Fibroblast of pulmonary artery (primary cell): ENCODE data around the gene DENND1B.

ENCODE experiments used
- DNase-seq: peaks from one replicate; pipeline ENCODE4 v3.0.0-alpha.2; 2010; ENCODE audit warnings: low read depth
- H3K4me3 ChIP-seq: replicated peaks from 2 replicates; pipeline ENCODE4 v1.5.1; 2011; ENCODE audit warnings: low read depth, mild to moderate bottlenecking, control low read depth, low read length, moderate library complexity
- CTCF ChIP-seq: IDR thresholded peaks from 2 replicates; pipeline ENCODE4 v1.5.1; 2011; ENCODE audit warnings: mild to moderate bottlenecking, control low read depth, low read length, inconsistent platforms; ENCODE audit errors: missing control alignments

The DENND1B gene, protein sequence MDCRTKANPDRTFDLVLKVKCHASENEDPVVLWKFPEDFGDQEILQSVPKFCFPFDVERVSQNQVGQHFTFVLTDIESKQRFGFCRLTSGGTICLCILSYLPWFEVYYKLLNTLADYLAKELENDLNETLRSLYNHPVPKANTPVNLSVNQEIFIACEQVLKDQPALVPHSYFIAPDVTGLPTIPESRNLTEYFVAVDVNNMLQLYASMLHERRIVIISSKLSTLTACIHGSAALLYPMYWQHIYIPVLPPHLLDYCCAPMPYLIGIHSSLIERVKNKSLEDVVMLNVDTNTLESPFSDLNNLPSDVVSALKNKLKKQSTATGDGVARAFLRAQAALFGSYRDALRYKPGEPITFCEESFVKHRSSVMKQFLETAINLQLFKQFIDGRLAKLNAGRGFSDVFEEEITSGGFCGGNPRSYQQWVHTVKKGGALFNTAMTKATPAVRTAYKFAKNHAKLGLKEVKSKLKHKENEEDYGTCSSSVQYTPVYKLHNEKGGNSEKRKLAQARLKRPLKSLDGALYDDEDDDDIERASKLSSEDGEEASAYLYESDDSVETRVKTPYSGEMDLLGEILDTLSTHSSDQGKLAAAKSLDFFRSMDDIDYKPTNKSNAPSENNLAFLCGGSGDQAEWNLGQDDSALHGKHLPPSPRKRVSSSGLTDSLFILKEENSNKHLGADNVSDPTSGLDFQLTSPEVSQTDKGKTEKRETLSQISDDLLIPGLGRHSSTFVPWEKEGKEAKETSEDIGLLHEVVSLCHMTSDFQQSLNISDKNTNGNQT

GRCh38 chr1:197775282-197776262 lies at the start of gene DENND1B:
Gene DENND1B (minus strand): TSS chr1:197775480. CDS start chr1:197775155, 325 bp downstream.
- DNase-seq: peak; percentile 54
- H3K4me3 ChIP-seq: peak within 1 kb of the TSS; percentile 60
- TF ChIP-seq CTCF: no peak

DNA sequence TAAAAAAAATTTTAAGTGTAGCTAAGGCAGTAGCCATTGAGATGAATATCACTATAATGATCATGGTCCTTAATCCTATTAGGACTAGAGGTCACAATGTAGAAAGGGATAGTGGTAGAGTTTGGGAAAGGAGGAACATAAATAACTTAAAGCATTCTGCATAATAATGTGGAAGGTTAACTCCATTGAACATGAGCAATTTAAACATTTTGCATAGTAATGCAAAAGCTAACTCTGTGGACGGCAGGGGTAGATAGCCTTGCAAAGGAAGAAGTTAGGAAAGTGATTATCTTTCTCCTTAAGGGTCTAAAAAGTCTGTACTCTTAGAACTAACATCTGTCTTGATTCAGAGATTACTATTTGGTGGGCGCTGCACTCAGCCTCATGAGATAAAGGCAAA lies 39.0 kb upstream of the DENND1B start:
- no peak for TF ChIP-seq CTCF
- DNase-seq: no peak
- no peak overlapping the region for H3K4me3 ChIP-seq

GRCh38 chr1:197813741-197814140 lies 38.5 kb upstream of the DENND1B start:
- no peak overlapping the region for H3K4me3 ChIP-seq
- no peak for DNase-seq
- TF ChIP-seq CTCF: no peak

- no peak for TF ChIP-seq CTCF
- no peak overlapping the region for H3K4me3 ChIP-seq
- no peak for DNase-seq
Observed at GRCh38 chr1:197811769-197812168, 36.5 kb upstream of the DENND1B start.

DNA sequence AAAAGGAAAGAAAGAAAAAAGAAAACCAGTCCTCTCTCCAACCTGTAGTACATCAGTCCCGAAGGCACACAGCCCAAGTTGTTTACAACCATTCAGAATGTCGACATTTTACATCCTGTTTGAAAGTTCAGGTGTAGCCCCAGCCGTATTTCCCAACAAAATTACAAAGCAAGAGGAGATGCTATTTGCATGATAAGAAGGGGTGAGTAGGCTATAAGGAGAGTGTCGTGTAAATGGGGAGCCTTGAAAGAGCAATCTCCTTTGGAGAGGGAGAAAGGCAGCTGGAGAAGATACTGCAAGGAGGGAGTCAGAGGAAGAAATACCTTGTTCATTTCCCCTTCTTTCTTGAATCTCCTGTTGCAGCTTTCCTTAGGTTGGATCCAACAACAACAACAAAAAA lies 35.5 kb upstream of the DENND1B start:
- no peak for DNase-seq
- TF ChIP-seq CTCF: no peak
- no peak overlapping the region for H3K4me3 ChIP-seq

- no peak for TF ChIP-seq CTCF
- no peak overlapping the region for H3K4me3 ChIP-seq
- DNase-seq: no peak
Observed at GRCh38 chr1:197808880-197809279, 33.6 kb upstream of the DENND1B start.
